Activated CD4-positive, alpha-beta memory T cell treated with anti-CD3 and anti-CD28 coated beads, Interleukin-2, amount 10 ng/mL, durations not matched to agents 7 days and 5 days (primary cell): ENCODE measurements around the gene RAD51B. TPM values are rescaled to one million over a fixed set of nuclear protein-coding genes. Genes with fewer than 3 reads are reported as not detected.
"Not testable (repeated sequence)": the region's sequence is repeated elsewhere in the genome, so short reads cannot be mapped to it uniquely, and the experiment has no call there.

Experiments used
- CTCF ChIA-PET: fragments of 350-600 bp; sonication (Branson Sonifier 250); formaldehyde crosslinking; loops from one replicate; lab custom pipeline; 2021; ENCODE audit warnings: antibody characterized with exemption, inconsistent platforms; lab: Charles Lee
- POLR2A ChIA-PET: fragments of 350-600 bp; sonication (Branson Sonifier 250); formaldehyde crosslinking; loops from one replicate; lab custom pipeline; 2021; ENCODE audit warnings: antibody characterized with exemption; lab: Charles Lee
- DNase-seq: peaks from one replicate; pipeline ENCODE4 v3.0.0-alpha.2; 2020
- H3K27ac Mint-ChIP-seq: one replicate; pipeline ENCODE4 v1.8.0; 2021; ENCODE audit warnings: mild to moderate bottlenecking, mixed read lengths
- H3K27me3 Mint-ChIP-seq: one replicate; pipeline ENCODE4 v1.8.0; 2021; ENCODE audit warnings: mixed read lengths
- H3K36me3 Mint-ChIP-seq: one replicate; pipeline ENCODE4 v1.8.0; 2021; ENCODE audit warnings: low read depth, mixed read lengths
- H3K4me1 Mint-ChIP-seq: one replicate; pipeline ENCODE4 v1.8.0; 2021; ENCODE audit warnings: mixed read lengths
- H3K4me3 Mint-ChIP-seq: one replicate; pipeline ENCODE4 v1.8.0; 2021; ENCODE audit warnings: mild to moderate bottlenecking, mixed read lengths
- H3K9me3 Mint-ChIP-seq: one replicate; pipeline ENCODE4 v1.8.0; 2021; ENCODE audit warnings: mixed read lengths
- total RNA-seq, 2 experiments: library from RNA; stranded (reverse); gene quantifications; one replicate each; pipeline ENCODE4 v1.2.3, GENCODE V29; 2021

The RAD51B gene
- total RNA-seq, 2 experiments from 2014 or later = 33.1 to 40.8 TPM

DNA sequence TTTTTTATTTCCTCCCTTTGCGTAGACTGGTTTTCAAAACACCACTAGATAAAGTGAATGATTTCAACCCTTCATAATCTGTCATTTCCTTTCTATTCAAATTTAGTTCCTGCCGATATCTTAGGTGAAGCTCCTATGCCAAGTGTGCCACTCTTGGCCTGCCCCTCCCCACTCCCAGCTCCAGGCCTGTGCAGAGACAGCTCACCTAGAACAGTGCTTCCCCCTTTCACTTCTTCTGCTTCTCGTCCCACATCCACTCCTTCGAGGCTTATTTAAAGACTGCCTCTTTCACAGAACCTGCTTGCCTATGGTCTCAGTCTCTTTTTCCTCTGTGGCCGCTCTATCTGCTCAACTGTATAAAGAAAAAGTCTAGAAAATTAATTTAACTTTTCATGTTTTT is 473.8 kb downstream of the RAD51B start:
- Mint-ChIP-seq H3K27me3 (no peaks in the 10 kb centered on the region), H3K27ac (no peak overlapping the region)

DNA sequence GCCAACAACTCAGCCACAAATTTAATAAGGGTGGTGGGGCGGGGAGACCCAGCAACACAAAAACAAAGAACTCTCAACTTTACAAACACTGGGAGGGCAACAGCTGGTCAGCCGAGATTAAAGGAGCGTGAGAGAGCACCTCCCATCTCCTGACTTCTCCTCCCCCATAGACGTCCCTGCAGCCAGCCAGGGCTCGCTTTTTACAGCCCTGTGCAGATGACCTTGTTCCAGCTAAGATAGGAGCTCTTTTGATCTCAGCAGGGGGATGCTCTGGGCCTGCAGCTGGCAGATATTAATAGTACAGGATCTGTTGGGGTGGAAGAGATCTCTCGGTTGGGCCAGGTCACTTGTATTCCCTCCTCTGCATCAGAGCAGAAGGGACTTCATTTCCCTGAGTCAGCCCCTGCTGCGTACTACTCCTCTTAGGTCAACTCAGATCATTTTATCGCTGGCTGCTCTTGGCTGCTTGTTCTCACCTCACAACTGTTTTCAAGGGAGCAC is 475.8 kb downstream of the RAD51B start:
- Mint-ChIP-seq H3K4me1 (peaks cover 21% of the 10 kb centered on the region), H3K27ac (no peak overlapping the region), H3K4me3 (no peak overlapping the region), H3K9me3 (no peaks in the 10 kb centered on the region), H3K36me3 (no peaks in the 10 kb centered on the region), H3K27me3 (no peaks in the 10 kb centered on the region)
- ChIA-PET POLR2A (interaction anchor here (1.0 to 1.3 kb wide), 2 partner anchors 9 to 12 kb away, joined by 3 to 6 read pairs; no protein-coding TSS in a partner anchor), CTCF (no interaction called here)
- no peak for DNase-seq

More for the DNA sequence above, 473.8 kb downstream of the RAD51B start:
- no peak overlapping the region for H3K4me3 Mint-ChIP-seq
- peaks cover 21% of the 10 kb centered on the region for H3K4me1 Mint-ChIP-seq
- ChIA-PET POLR2A (interaction anchor here (0.9 to 2.2 kb wide), 2 partner anchors 10 to 499 kb away, joined by 3 to 8 read pairs; no protein-coding TSS in a partner anchor), CTCF (interaction anchor here (0.9 to 2.8 kb wide), 4 partner anchors 9 to 551 kb away, joined by 3 to 9 read pairs (median 4); no protein-coding TSS in a partner anchor)
- H3K36me3 Mint-ChIP-seq = no peaks in the 10 kb centered on the region
- H3K9me3 Mint-ChIP-seq = no peaks in the 10 kb centered on the region
- no peak for DNase-seq

DNA sequence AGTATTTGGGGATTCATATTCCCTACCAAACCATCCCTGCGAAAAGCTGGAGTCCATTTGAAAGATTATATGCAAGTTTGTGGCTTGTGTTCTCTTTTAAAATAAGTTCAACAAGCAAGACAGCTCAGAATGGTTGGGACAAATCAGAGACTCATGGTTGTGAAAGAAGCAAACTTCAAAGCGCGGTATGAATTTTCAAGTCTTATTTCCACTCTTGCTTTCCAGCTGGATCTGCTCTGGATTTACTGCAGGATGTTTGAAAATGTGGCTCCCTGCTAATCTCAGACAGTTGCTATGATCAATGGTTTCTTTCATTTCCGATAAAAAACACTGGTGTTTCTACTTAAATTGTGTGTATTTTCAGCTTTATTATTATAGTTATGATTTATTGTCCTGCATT is 477.5 kb downstream of the RAD51B start:
- Mint-ChIP-seq H3K4me1 (peaks cover 16% of the 10 kb centered on the region), H3K36me3 (peaks cover 7% of the 10 kb centered on the region), H3K9me3 (peaks cover under 1% of the 10 kb centered on the region), H3K27ac (no peak overlapping the region), H3K4me3 (no peak overlapping the region), H3K27me3 (no peaks in the 10 kb centered on the region)
- ChIA-PET POLR2A (interaction anchor here (1.2 kb wide), 1 partner anchor 16 kb away, joined by 3 read pairs; no protein-coding TSS in a partner anchor), CTCF (no interaction called here)
- no peak for DNase-seq

DNA sequence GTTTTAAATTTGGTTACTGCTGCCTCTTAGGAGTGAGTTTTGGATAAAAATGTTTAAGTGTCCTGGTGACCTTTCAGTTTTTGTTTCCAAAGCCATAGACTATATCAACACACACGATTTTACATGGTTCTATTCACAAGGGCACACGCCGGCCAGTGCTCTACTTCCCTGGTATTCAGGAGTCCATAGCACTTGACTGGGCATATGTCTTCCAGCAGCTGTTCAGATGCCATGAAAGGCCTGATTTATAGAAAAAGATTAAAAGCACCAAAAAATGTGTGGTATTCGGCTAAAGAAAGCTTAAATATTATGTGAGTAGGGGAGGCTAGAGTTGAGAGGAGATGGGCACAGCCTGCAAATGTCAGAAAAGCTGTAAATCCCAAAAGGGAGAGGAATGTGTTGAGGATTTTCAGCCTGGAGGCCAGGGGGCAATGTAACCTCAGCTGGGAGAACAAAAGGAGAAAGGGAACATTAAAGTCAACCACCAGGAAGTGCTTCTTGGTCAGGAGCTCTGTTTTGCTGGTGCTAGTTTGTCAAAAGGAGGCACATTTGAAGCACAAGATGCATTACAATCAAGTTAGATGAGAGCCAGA is 478.4 kb downstream of the RAD51B start:
- ChIA-PET POLR2A (interaction anchor here (0.9 to 1.2 kb wide), 2 partner anchors 15 kb away, joined by 3 read pairs; no protein-coding TSS in a partner anchor), CTCF (no interaction called here)
- peaks cover 15% of the 10 kb centered on the region for H3K36me3 Mint-ChIP-seq

DNA sequence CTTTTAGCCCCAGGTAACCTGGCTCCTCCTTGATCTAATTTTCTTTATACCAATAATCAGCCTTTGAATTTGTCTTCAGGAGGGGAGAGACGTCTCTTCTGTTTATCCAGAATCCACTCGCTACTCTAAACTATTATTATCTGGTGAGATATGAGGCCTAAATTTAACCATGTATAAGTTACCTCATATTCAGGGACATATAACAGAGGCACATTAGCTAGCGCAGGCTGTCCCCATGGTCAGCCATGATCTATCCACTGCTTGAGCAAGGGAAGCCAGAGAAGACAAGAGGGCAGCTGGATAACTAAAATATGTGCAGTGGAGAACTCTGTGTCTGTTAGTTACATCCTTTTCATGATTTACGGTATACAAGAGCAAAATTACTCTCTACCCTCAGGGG is 481.0 kb downstream of the RAD51B start:
- Mint-ChIP-seq H3K27ac (no peak overlapping the region), H3K9me3 (peaks cover 10% of the 10 kb centered on the region), H3K27me3 (no peaks in the 10 kb centered on the region), H3K4me3 (no peak overlapping the region), H3K4me1 (no peaks in the 10 kb centered on the region), H3K36me3 (peaks cover 16% of the 10 kb centered on the region)
- DNase-seq = no peak
- ChIA-PET POLR2A (no interaction called here), CTCF (no interaction called here)

More for the DNA sequence above, 478.4 kb downstream of the RAD51B start:
- no peak overlapping the region for H3K27ac Mint-ChIP-seq
- no peak for DNase-seq
- H3K27me3 Mint-ChIP-seq = no peaks in the 10 kb centered on the region
- peaks cover 7% of the 10 kb centered on the region for H3K4me1 Mint-ChIP-seq
- H3K9me3 Mint-ChIP-seq = peaks cover 9% of the 10 kb centered on the region
- no peak overlapping the region for H3K4me3 Mint-ChIP-seq

DNA sequence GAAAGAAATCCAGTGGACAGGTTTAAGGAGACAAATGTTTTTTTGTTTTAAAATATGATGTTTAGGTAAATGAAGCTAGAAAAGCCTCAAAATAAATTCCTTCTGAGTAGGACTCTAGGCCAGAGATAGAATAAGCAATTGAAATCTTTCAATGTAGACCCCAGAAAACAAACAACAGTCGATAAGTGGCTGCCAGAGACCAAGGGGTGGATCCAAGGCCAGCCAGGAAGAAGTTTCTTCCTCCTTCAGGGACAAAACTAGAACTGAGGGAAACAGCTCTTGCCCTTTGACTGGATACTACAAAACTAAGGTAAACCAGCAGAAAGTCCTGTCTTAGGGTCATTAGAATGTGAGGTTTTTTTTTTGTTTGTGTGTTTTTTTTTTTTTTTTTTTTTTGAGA is 481.6 kb downstream of the RAD51B start:
- CTCF ChIA-PET = no interaction called here
- Mint-ChIP-seq H3K36me3 (peaks cover 16% of the 10 kb centered on the region), H3K4me1 (no peaks in the 10 kb centered on the region), H3K27ac (no peak overlapping the region), H3K4me3 (no peak overlapping the region), H3K27me3 (no peaks in the 10 kb centered on the region), H3K9me3 (peaks cover 10% of the 10 kb centered on the region)
- POLR2A ChIA-PET = no interaction called here
- DNase-seq = no peak

DNA sequence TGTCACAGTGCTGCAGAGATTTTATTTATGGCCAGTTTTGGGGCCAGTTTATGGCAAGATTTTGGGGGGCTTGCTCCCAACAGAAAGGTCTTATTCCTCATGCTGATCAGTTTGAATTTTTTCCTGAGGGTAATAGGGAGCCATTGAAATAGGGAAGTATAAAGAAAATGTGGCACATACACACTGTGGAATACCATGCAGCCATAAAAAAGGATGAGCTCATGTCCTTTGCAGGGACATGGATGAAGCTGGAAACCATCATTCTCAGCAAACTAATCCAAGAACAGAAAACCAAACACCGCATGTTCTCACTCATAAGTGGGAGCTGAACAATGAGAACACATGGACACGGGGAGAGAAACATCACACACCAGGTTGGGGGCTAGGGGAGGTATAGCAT is 483.4 kb downstream of the RAD51B start:
- POLR2A ChIA-PET, H3K4me3 Mint-ChIP-seq, H3K27ac Mint-ChIP-seq, DNase-seq, H3K27me3 Mint-ChIP-seq, CTCF ChIA-PET, H3K4me1 Mint-ChIP-seq: not testable (repeated sequence)
- H3K36me3 Mint-ChIP-seq = peaks cover 16% of the 10 kb centered on the region
- H3K9me3 Mint-ChIP-seq = peaks cover 10% of the 10 kb centered on the region

DNA sequence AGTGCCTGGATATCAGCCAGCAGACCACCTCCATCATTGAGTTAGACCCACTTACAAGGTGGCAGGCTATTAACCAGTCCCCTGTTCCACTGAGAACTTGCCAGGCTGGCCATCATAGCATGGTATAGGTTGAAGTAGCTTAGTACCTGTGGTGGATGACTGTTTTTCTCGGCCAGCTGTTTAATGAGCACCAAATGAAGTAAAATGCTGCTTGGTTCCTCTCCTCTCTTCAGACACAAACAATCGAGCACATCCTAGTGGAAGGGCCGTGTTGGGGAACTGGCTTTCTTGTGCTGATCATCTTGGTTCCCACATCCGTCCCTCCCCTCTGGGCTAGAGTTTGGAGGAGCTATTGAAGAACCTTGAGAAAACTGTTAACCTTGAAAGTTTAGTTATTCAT is 486.2 kb downstream of the RAD51B start:
- no peak for DNase-seq
- Mint-ChIP-seq H3K36me3 (peaks cover 15% of the 10 kb centered on the region), H3K9me3 (peaks cover 10% of the 10 kb centered on the region), H3K27me3 (no peaks in the 10 kb centered on the region), H3K27ac (no peak overlapping the region), H3K4me3 (no peak overlapping the region), H3K4me1 (no peaks in the 10 kb centered on the region)
- ChIA-PET CTCF (interaction anchor here (1.6 kb wide), 1 partner anchor 510 kb away, joined by 7 read pairs; no protein-coding TSS in a partner anchor), POLR2A (no interaction called here)

DNA sequence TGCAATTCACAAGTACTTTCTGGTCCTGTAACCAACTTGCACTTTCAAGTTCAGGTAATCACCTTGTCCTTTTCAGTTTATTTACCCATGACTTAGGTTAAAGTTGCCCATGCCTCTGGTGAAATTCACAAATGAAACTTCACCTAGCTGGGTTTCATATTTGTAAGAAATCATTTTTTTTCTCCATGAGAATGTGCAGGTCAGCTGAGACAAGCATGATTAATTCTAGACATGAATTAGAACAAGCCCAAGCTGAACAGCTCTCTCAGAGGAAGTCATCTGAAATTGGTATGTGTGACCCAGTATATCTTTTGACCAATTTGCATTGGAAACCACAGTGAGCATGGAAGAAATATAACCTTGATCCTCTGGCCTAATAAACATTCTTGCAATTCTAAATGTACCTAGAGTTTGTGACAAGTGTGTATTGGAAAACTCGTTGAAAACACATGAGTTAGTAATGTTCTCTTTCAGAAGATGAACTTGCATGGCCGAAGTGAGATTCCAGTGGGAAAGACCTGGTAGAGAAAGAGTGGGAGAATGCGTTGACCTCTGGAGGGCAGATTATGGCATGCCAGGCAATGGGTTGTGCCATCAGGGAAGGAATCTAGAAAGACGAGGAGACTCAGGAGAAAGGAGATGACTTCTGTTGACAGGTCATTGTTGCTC is 486.8 kb downstream of the RAD51B start:
- no peak for DNase-seq
- ChIA-PET POLR2A (no interaction called here), CTCF (interaction anchor here (1.6 kb wide), 1 partner anchor 509 kb away, joined by 7 read pairs; no protein-coding TSS in a partner anchor)
- Mint-ChIP-seq H3K4me3 (no peak overlapping the region), H3K36me3 (peaks cover 10% of the 10 kb centered on the region), H3K27me3 (no peaks in the 10 kb centered on the region), H3K4me1 (no peaks in the 10 kb centered on the region), H3K27ac (no peak overlapping the region), H3K9me3 (peaks cover 10% of the 10 kb centered on the region)

DNA sequence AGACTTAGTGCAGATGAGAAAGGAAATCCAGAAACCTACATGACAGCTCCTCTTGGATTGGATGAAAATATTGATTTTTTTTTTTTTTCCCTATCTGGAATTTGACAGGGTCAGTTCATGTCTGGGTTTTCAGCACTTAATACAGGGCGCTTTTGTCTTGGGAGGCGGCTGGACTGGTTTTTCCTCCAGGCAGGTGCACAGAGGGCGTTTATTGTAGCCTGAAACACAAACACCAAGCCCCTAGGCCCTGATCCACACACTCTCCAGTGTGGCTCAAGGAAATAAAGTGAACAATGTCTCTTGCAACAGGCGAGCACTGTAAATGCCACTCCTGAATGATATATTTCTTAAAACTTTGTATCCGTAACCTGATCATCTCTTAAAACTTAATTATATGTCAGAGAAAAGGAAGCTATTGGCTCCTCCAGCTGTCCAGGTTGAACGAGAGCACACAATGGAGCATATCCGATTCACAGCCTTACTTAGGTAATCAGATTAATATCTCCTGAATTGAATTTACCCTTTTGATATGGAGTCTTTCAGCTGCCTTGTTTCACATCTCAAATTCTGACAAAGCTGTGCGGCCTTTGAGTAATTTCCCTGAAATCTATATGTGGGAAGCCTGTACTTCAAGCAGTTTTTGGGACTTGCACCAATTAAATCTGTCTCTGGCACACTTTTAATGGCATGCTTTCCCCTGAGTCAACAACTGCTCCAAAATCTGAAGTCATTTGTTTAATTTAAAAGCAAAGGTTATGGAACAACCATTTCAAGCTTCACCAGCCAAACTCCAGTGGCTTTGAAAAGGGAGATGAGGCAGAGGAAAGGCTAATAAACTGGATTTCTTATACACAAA is 487.6 kb downstream of the RAD51B start:
- Mint-ChIP-seq H3K4me3 (no peak overlapping the region), H3K36me3 (peaks cover 7% of the 10 kb centered on the region), H3K9me3 (peaks cover 8% of the 10 kb centered on the region), H3K27me3 (no peaks in the 10 kb centered on the region), H3K27ac (no peak overlapping the region), H3K4me1 (peaks cover 2% of the 10 kb centered on the region)
- ChIA-PET POLR2A (no interaction called here), CTCF (no interaction called here)
- no peak for DNase-seq

DNA sequence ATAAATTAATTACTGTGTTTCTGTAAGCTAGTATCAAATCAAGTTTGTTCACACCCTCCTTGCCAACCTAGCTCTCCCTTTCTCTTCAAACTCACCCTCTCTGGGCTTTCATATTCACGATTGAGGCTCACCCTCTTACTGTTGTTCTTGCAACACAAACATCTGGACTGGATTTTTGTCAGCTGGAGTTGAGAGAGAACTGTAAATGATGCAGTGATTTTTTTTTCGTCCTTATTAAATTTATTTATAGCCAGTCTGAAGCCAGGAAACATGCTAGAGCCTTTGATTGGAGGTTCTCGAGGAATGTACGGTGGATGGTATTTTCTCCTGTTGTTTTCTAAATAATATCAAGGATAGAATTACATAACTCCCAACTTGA is 488.2 kb downstream of the RAD51B start:
- Mint-ChIP-seq H3K4me1 (peaks cover 5% of the 10 kb centered on the region), H3K27ac (no peak overlapping the region), H3K4me3 (no peak overlapping the region), H3K36me3 (peaks cover 5% of the 10 kb centered on the region), H3K27me3 (no peaks in the 10 kb centered on the region), H3K9me3 (peaks cover 3% of the 10 kb centered on the region)
- ChIA-PET CTCF (no interaction called here), POLR2A (no interaction called here)
- no peak for DNase-seq

DNA sequence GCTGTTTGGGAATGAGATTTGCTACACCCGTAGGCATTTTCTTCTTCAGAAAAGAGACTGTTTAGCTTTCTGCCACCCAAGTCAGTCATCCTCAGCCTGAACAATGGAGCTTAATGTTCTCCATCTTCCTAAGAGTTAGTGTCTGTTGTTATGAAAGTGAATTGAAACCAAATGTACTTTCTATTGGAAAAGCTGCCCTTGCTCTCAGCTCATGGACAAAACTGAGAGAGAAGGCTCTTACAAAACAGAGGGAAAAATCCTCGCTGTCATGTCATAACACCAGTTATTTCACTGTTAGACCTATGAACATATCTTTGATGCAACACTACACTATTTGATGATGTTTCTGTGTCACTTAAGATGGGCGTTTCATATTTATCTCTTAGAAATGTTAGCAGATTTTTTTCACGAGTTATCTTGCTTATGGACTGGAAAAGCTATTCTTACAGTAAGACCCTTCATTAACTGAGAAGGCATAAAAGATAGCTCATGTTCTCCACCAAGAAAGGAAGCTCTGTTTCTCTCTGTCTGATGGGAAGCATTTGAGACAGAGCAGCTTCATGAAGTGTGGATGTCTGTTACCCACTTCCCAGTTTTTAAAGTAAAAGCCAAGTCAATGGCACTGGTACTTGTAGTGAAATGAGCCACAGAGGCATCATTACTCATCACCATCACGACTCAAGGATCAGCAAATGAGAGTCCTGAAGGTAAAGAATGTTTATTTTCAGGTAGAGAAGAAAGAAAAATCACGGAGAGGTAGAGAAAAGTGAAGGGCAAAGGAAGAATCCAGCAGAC is 489.3 kb downstream of the RAD51B start:
- peaks cover 12% of the 10 kb centered on the region for H3K4me1 Mint-ChIP-seq
- POLR2A ChIA-PET = no interaction called here
- CTCF ChIA-PET = interaction anchor here (0.7 kb wide), 1 partner anchor 65 kb away, joined by 3 read pairs; no protein-coding TSS in a partner anchor

More for the DNA sequence above, 489.3 kb downstream of the RAD51B start:
- no peaks in the 10 kb centered on the region for H3K27me3 Mint-ChIP-seq
- H3K4me3 Mint-ChIP-seq = no peak overlapping the region
- H3K36me3 Mint-ChIP-seq = peaks cover 2% of the 10 kb centered on the region
- no peak for DNase-seq
- no peaks in the 10 kb centered on the region for H3K9me3 Mint-ChIP-seq
- no peak overlapping the region for H3K27ac Mint-ChIP-seq
